Aorta (tissue), 5 donors: ENCODE results near the gene USF1. TPM values are rescaled to one million over a fixed set of nuclear protein-coding genes. Genes with fewer than 3 reads are reported as not detected.
A peak's percentile ranks its signal among the peaks of the same experiment; 100 is the strongest.
"Not testable (repeated sequence)": the region's sequence is repeated elsewhere in the genome, so short reads cannot be mapped to it uniquely, and the experiment has no call there.

Experiments
- ATAC-seq: fragments of 200-7000 bp; cut with Tn5 transposase; one replicate; pipeline ENCODE4 v1.9.1; 2022; ENCODE audit warnings: moderate library complexity; ENCODE audit not compliant: low FRiP score
- DNase-seq, 2 donors: peaks; one replicate each; pipeline ENCODE4 v3.0.0-alpha.2; 2020
- H3K27ac ChIP-seq, 2 donors: one replicate each; pipeline ENCODE4 v1.5.1; 2013; ENCODE audit warnings: low read length in 2 of 2, mild to moderate bottlenecking in 2 of 2, moderate library complexity in 2 of 2, control low read depth in 1 of 2, inconsistent platforms in 1 of 2, low read depth in 1 of 2
- H3K27me3 ChIP-seq, 2 donors: one replicate each; pipeline ENCODE4 v1.6.1; 2013; ENCODE audit warnings: control low read depth in 1 of 2, low read length in 1 of 2, mild to moderate bottlenecking in 1 of 2, moderate library complexity in 1 of 2; ENCODE audit not compliant: insufficient read depth in 2 of 2, control insufficient read depth in 1 of 2
- H3K36me3 ChIP-seq, 2 donors: one replicate each; pipeline ENCODE4 v1.6.1; 2013; ENCODE audit warnings: control low read depth in 1 of 2, low read length in 1 of 2, mild to moderate bottlenecking in 1 of 2; ENCODE audit not compliant: insufficient read depth in 2 of 2, control insufficient read depth in 1 of 2
- H3K4me1 ChIP-seq, 2 donors: one replicate each; pipeline ENCODE4 v1.6.1; 2013; ENCODE audit warnings: low read length in 2 of 2, control low read depth in 1 of 2, mild to moderate bottlenecking in 1 of 2, moderate library complexity in 1 of 2; ENCODE audit not compliant: insufficient read depth in 2 of 2, control insufficient read depth in 1 of 2
- H3K4me3 ChIP-seq, 2 donors: one replicate each; pipeline ENCODE4 v1.5.1; 2013; ENCODE audit warnings: low read length in 2 of 2, control low read depth in 1 of 2, mild to moderate bottlenecking in 1 of 2
- H3K9me3 ChIP-seq: one replicate; pipeline ENCODE4 v1.6.1; 2013; ENCODE audit warnings: mild to moderate bottlenecking, low read length; ENCODE audit not compliant: control insufficient read depth
- WGBS, 2 donors: extraction: QIAGEN DNeasy Blood & Tissue Kit; methylation state at CpG; one replicate each; pipeline ENCODE4 v1.1.7; 2013; 5-methylcytosine and 5-hydroxymethylcytosine counted together
- intact Hi-C, 2 donors: fragments of 100-400 bp; cut with DNase I; formaldehyde crosslinking; loops; one replicate each; pipeline versions ENCODE4 v1.14.2 to v1.15.0; 2022
- polyA plus RNA-seq, 2 donors: library from polyadenylated mRNA; stranded (reverse); fragments of 200-250 nt; gene quantifications; one replicate each; pipeline ENCODE4 v1.2.3, GENCODE V29; 2013
- total RNA-seq, 2 donors: library from RNA; stranded (reverse); fragmentation: NEBNext Ultra II Directional; extraction: Animal tissue kit (Norgen Biotek cat#: 25700); gene quantifications; one replicate each; pipeline ENCODE4 v1.2.1, GENCODE V29; 2021
- donor health status: healthy with polysubstance abuse.
- donor health status: Bipolar disorder and iron deficiency.
- donor health status: DM: no; HTN: no; CAD: no.
- donor health status: DM: no; HTN: no; CAD: no.
- donor health status: DM: yes; HTN: yes; CAD: no.

The USF1 gene
- total and polyA plus RNA-seq, 4 donors = 33.8 to 124 (median 54.6) TPM

DNA sequence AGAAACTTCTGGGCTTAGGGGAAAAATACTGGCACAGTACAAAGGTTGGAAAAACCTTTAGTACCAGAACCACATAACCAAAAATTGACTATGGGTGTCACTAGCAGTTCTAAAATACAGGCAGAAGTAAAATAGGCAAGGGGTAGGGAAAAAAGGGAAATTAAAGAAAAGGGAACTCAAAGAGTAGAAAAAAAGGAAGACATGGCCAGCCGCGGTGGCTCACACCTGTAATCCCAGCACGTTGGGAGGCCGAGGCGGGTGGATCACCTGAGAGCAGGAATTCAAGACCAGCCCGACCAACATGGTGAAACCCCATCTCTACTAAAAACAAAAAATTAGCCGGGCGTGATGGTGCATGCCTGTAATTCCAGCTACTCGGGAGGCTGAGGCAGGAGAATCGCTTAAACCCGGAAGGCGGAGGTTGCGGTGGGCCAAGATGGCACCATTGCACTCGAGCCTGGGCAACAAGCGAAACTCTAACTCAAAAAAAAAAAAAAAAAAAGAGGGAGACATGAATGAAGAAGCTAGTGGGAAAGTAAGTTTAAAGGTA, 26.6 kb downstream of the USF1 start:
- H3K27ac ChIP-seq, ATAC-seq, H3K4me3 ChIP-seq, H3K4me1 ChIP-seq, DNase-seq, intact Hi-C loops, H3K27me3 ChIP-seq, H3K36me3 ChIP-seq, H3K9me3 ChIP-seq: not testable (repeated sequence)
- 90 to 91% methylated on average over 15 of the region's 15 CpGs for WGBS, 2 donors

DNA sequence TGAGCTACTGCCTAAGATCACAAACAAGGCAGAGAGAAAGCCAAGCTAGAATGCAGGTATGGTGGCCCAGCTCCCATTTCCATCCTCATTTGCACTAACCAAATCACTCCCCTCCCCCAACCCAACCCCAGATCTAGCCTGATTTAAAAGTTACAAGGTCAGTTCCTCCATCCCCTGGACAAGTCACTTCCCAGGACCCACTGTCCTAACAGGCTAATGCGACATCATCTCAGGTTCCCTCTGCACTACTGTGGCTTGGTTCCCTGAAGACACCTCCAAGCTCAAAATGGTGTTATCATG, 27.2 kb downstream of the USF1 start:
- Histone ChIP-seq H3K27me3 (no peaks in the 10 kb centered on the region), H3K4me1 (no peaks in the 10 kb centered on the region), H3K4me3 (no peak overlapping the region), H3K9me3 (no peaks in the 10 kb centered on the region), H3K36me3 (no peaks in the 10 kb centered on the region), H3K27ac (no peak overlapping the region)
- WGBS, 2 donors = 94 to 96% methylated on average over 1 of the region's 1 CpG
- ATAC-seq (no peak), DNase-seq (no peak)
- intact Hi-C loops = no loop called here

GRCh38 chr1:161017756-161018630, 27.8 kb downstream of the USF1 start:
- Histone ChIP-seq H3K27ac (no peak overlapping the region), H3K9me3 (no peaks in the 10 kb centered on the region), H3K27me3 (no peaks in the 10 kb centered on the region), H3K4me1 (no peaks in the 10 kb centered on the region), H3K4me3 (no peak overlapping the region), H3K36me3 (no peaks in the 10 kb centered on the region)
- intact Hi-C loops = no loop called here
- DNase-seq (no peak), ATAC-seq (no peak)
- WGBS, 2 donors = 86 to 87% methylated on average over 5 of the region's 5 CpGs

DNA sequence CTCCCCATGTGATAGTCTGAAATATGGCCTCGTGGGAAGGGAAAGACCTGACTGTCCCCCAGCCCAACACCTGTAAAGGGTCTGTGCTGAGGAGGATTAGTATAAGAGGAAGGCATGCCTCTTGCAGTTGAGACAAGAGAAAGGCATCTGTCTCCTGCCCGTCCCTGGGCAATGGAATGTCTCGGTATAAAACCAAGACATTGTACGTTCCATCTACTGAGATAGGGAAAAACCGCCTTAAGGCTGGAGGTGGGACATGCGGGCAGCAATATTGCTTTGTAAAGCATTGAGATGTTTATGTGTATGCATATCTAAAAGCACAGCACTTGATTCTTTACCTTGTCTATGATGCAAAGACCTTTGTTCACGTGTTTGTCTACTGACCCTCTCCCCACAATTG, 28.6 kb downstream of the USF1 start:
- not testable (repeated sequence) for ATAC-seq, H3K27me3 ChIP-seq
- WGBS, 2 donors = 78 to 83% methylated on average over 6 to 7 of the region's 7 CpGs

GRCh38 chr1:161016683-161017082, 29.1 kb downstream of the USF1 start:
- intact Hi-C loops, H3K4me3 ChIP-seq, H3K27ac ChIP-seq: not testable (repeated sequence)

More for the DNA sequence above, 28.6 kb downstream of the USF1 start:
- H3K36me3 ChIP-seq, H3K27ac ChIP-seq, H3K4me3 ChIP-seq, H3K4me1 ChIP-seq, intact Hi-C loops, H3K9me3 ChIP-seq, DNase-seq: not testable (repeated sequence)

DNA sequence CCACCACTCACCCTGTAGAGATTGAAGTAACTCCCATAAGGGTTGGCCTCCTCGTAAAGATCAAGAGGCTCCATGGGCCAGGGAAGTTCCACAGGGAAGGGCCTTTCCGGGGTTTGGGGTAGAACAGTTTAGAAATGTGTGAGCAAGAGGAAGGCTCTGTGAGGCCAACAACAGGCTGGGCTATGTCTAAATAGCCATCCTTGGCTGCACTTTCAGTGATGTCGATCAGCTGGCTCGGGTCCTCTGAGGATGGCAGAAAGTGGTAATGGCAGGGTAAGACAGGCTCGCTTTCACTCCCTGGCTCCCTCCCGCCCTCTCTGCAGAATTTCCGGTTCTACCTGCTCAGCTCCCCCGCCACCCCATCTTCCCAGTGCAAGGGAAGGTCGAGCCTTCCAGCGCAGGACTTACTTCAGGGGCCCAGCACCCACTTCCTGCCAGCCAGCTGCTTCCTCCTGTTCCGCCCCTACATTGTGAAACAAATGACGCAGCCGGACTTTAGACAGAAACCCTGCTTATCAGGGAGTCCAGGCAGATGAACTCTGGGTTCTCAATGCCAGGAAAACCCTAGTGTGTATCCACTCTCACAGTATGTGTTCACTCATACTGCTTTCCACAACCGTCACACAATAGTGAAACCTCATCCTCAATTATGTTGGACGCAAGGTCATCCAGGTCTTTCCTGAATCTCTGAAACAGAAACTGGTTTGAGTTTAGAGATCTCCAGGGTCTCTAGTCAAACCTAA, 32.1 kb downstream of the USF1 start:
- no peaks in the 10 kb centered on the region for H3K27me3 ChIP-seq
- ATAC-seq = peak; percentile 91

More at GRCh38 chr1:161016683-161017082, 29.1 kb downstream of the USF1 start:
- not testable (repeated sequence) for H3K4me1 ChIP-seq, H3K9me3 ChIP-seq, ATAC-seq, H3K36me3 ChIP-seq, DNase-seq, H3K27me3 ChIP-seq
- 63 to 74% methylated on average over 1 of the region's 1 CpG for WGBS, 2 donors

DNA sequence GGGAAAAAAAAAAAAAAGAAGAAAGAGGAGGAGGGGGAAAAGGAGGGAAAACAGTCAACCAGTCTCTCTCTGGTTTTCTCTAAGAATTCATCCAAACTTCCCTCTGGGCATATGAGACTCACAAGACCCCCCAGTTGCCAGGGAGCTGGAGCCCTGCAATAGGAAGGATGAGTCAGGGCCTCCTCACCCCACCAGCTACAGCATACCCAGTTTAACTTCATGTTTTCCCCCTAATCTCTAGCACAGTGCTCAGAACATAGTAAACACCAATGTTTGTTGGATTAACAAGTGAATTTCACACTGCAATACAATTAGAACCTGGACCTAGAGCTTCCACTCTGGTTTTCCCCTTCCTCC, 32.7 kb downstream of the USF1 start:
- DNase-seq (no peak), ATAC-seq (peak; percentile 13)
- Histone ChIP-seq H3K4me1 (no peaks in the 10 kb centered on the region), H3K36me3 (no peaks in the 10 kb centered on the region), H3K27me3 (no peaks in the 10 kb centered on the region), H3K27ac (no peak overlapping the region), H3K4me3 (no peak overlapping the region), H3K9me3 (no peaks in the 10 kb centered on the region)
- intact Hi-C loops = no loop called here

More for the DNA sequence above, 32.1 kb downstream of the USF1 start:
- intact Hi-C loops = no loop called here
- Histone ChIP-seq H3K36me3 (no peaks in the 10 kb centered on the region), H3K4me3 (no peak overlapping the region), H3K9me3 (no peaks in the 10 kb centered on the region), H3K27ac (no peak overlapping the region), H3K4me1 (no peaks in the 10 kb centered on the region)
- 77 to 80% methylated on average over 15 of the region's 15 CpGs for WGBS, 2 donors
- peak; percentile 81 to 88 for DNase-seq

DNA sequence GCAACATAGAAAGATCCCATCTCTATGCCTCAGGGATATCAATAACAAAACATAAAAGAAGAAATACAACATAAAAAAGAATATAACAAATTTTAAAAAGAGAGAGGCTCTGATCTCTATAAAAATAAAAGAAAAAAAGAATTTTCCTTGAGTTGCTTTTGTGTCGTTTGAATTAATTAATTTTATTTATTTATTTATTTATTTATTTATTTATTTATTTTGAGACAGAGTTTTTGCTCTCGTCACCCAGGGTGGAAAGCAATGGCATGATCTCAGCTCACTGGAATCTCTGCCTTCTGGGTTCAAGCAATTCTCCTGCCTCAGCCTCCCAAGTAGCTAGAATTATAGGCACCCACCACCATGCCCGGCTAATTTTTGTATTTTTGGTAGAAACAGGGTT, 33.4 kb downstream of the USF1 start:
- Histone ChIP-seq H3K4me1 (no peaks in the 10 kb centered on the region), H3K36me3 (no peaks in the 10 kb centered on the region), H3K4me3 (no peak overlapping the region), H3K27ac (no peak overlapping the region), H3K9me3 (no peaks in the 10 kb centered on the region), H3K27me3 (no peaks in the 10 kb centered on the region)
- WGBS, 2 donors = 90 to 92% methylated on average over 3 of the region's 3 CpGs
- DNase-seq (no peak), ATAC-seq (no peak)
- intact Hi-C loops = no loop called here
